SK-N-MC (cell line): ENCODE results near the gene SSU72.

Experiments used
- EZH2 ChIP-seq: fragments of 200-600 bp; sonication (generic); IDR thresholded peaks from one replicate; pipeline ENCODE4 v1.6.1; 2017; ENCODE audit warnings: antibody characterized with exemption
- POLR2AphosphoS5 ChIP-seq: IDR thresholded peaks from 2 replicates; pipeline ENCODE4 v1.6.1; 2012; ENCODE audit warnings: mild to moderate bottlenecking, low read depth, low read length, borderline replicate concordance

DNA sequence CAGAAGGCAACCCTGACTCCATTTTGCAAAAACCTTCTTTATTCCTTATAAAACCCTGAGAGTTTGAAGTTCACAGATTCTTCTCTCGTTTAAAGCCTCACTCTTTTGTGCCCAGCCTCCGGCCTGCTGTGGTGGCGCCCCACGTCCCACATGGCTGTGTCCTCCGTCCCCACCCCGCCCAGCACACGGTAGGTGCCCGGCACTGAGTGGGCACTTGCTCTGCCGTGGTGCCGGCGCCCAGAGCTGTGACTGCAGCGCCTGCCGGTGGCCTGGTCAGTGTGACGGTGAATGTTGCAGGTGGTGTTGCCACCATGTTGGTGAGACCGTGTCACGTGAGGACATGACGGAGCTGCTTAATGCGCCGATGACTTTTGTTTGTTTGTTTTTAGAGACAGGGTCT, 53.3 kb downstream of the SSU72 start:
- TF ChIP-seq POLR2AphosphoS5 = no peak
- TF ChIP-seq EZH2 = no peak
